DND-41 (cell line): ENCODE data around the gene DPYSL4.

ENCODE experiments used
- EZH2 ChIP-seq: IDR thresholded peaks from 3 replicates; pipeline ENCODE4 v1.6.1; 2012; ENCODE audit warnings: borderline replicate concordance, low read depth, mild to moderate bottlenecking, moderate library complexity, low read length, inconsistent platforms; ENCODE audit not compliant: severe bottlenecking
- TF ChIP-seq, protein P1 (sequence below): IDR thresholded peaks from 2 replicates; pipeline ENCODE4 v1.5.1; 2012; ENCODE audit warnings: borderline replicate concordance, low read length, moderate library complexity, mild to moderate bottlenecking; ENCODE audit not compliant: poor library complexity, severe bottlenecking; ENCODE audit errors: extremely low read depth

- TF ChIP-seq, protein P1, sequence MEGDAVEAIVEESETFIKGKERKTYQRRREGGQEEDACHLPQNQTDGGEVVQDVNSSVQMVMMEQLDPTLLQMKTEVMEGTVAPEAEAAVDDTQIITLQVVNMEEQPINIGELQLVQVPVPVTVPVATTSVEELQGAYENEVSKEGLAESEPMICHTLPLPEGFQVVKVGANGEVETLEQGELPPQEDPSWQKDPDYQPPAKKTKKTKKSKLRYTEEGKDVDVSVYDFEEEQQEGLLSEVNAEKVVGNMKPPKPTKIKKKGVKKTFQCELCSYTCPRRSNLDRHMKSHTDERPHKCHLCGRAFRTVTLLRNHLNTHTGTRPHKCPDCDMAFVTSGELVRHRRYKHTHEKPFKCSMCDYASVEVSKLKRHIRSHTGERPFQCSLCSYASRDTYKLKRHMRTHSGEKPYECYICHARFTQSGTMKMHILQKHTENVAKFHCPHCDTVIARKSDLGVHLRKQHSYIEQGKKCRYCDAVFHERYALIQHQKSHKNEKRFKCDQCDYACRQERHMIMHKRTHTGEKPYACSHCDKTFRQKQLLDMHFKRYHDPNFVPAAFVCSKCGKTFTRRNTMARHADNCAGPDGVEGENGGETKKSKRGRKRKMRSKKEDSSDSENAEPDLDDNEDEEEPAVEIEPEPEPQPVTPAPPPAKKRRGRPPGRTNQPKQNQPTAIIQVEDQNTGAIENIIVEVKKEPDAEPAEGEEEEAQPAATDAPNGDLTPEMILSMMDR, result no peak
- TF ChIP-seq EZH2, result no peak
Observed at GRCh38 chr10:132238371-132239125, 51.8 kb downstream of the DPYSL4 start.
